Measurements from ENCODE around the gene PCBD1. TPM values are rescaled to one million over a fixed set of nuclear protein-coding genes. Genes with fewer than 3 reads are reported as not detected.

PCBD1 gene
- total RNA-seq, 2 experiments from 2014 or later: 4.7 to 4.8 TPM

DNA sequence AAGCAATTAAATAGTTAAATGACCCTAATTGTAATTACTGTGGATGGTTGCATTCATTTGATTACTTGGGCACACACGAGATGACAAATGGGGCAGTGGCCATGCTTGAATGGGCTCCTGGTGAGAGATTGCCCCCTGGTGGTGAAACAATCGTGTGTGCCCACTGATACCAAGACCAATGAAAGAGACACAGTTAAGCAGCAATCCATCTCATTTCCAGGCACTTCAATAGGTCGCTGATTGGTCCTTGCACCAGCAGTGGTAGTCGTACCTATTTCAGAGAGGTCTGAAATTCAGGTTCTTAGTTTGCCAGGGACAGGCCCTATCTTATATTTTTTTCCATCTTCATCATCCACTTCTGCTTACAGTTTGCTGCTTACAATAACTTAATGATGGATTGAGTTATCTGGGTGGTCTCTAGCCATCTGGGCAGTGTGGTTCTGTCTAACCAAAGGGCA lies 8.3 kb downstream of the PCBD1 start:
- DNase-seq (peak; percentile 53 to 87 (median 66)), ATAC-seq (ENCODE audit: poor library complexity) (peak; percentile 96)
- no peaks in the 10 kb centered on the region for H3K27me3 Mint-ChIP-seq
- H3K36me3 Mint-ChIP-seq (ENCODE audit: low read depth): peaks cover 48% of the 10 kb centered on the region
- Histone ChIP-seq H3K4me3 (ENCODE audit: low read length) (no peak overlapping the region), H3K36me3 (ENCODE audit: insufficient read depth, low read length) (peaks cover 2% of the 10 kb centered on the region), H3K4me1 (ENCODE audit: insufficient read depth, low read length) (no peaks in the 10 kb centered on the region), H3K9me3 (ENCODE audit: control insufficient read depth in 1 of 2, insufficient read depth in 1 of 2, low read length in 2 of 2) (no peaks in the 10 kb centered on the region), H3K27me3 (ENCODE audit: control insufficient read depth in 1 of 2, insufficient read depth in 2 of 2, low read length in 2 of 2) (no peaks in the 10 kb centered on the region), H3K27ac (ENCODE audit: low read depth in 1 of 2, low read length in 2 of 2) (no peak overlapping the region)
- peaks cover 4% of the 10 kb centered on the region for H3K4me1 Mint-ChIP-seq (ENCODE audit: low read depth)
- TF ChIP-seq, protein P1, sequence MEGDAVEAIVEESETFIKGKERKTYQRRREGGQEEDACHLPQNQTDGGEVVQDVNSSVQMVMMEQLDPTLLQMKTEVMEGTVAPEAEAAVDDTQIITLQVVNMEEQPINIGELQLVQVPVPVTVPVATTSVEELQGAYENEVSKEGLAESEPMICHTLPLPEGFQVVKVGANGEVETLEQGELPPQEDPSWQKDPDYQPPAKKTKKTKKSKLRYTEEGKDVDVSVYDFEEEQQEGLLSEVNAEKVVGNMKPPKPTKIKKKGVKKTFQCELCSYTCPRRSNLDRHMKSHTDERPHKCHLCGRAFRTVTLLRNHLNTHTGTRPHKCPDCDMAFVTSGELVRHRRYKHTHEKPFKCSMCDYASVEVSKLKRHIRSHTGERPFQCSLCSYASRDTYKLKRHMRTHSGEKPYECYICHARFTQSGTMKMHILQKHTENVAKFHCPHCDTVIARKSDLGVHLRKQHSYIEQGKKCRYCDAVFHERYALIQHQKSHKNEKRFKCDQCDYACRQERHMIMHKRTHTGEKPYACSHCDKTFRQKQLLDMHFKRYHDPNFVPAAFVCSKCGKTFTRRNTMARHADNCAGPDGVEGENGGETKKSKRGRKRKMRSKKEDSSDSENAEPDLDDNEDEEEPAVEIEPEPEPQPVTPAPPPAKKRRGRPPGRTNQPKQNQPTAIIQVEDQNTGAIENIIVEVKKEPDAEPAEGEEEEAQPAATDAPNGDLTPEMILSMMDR (IDR thresholded peaks at IDR 0.05): peak; percentile 95
- no peak overlapping the region for H3K27ac Mint-ChIP-seq
- ChIA-PET CTCF (interaction anchor here (0.8 to 1.6 kb wide), 2 partner anchors 64 to 418 kb away, joined by 3 to 6 read pairs; partner anchors contain the start of gene SGPL1), POLR2A (no interaction called here)
- no peaks in the 10 kb centered on the region for H3K9me3 Mint-ChIP-seq
- intact Hi-C loops (cut with DNase I, micrococcal nuclease): loop anchor here (1.0 to 5.0 kb wide), 4 partner anchors 65 to 663 kb away; partner anchors contain the start of gene SGPL1 (in 2 of the 2)
- no peak overlapping the region for H3K4me3 Mint-ChIP-seq

DNA sequence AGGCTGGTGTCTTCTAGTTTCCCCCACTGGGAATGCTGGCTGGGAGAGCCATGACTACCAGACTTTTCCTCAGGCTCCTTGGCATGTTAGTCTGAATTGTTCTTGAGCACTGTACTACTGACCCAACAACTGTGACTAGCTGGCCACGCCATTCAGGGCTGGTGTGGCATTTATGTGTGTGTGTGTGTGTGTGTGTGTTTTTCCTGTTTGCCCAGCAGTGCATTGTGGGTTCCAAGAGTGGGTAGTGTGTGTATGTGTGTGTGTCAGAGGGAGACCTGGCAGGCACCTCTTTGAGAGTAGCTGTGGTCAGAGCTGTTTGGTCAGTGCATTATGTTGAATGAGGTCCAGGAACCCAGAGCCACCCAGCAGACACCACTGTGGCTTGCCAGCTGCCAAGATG lies 9.2 kb downstream of the PCBD1 start:
- intact Hi-C loops (cut with DNase I, micrococcal nuclease): loop anchor here (1.0 to 5.0 kb wide), 3 partner anchors 122 to 418 kb away; no protein-coding TSS in a partner anchor
- Mint-ChIP-seq H3K36me3 (ENCODE audit: low read depth) (peaks cover 46% of the 10 kb centered on the region), H3K27ac (no peak overlapping the region), H3K9me3 (no peaks in the 10 kb centered on the region), H3K4me3 (no peak overlapping the region), H3K4me1 (ENCODE audit: low read depth) (peaks cover 4% of the 10 kb centered on the region), H3K27me3 (no peaks in the 10 kb centered on the region)
- Histone ChIP-seq H3K4me3 (ENCODE audit: low read length) (no peak overlapping the region), H3K4me1 (ENCODE audit: insufficient read depth, low read length) (no peaks in the 10 kb centered on the region), H3K27ac (ENCODE audit: low read depth in 1 of 2, low read length in 2 of 2) (no peak overlapping the region), H3K27me3 (ENCODE audit: control insufficient read depth in 1 of 2, insufficient read depth in 2 of 2, low read length in 2 of 2) (no peaks in the 10 kb centered on the region), H3K9me3 (ENCODE audit: control insufficient read depth in 1 of 2, insufficient read depth in 1 of 2, low read length in 2 of 2) (no peaks in the 10 kb centered on the region), H3K36me3 (ENCODE audit: insufficient read depth, low read length) (peaks cover 2% of the 10 kb centered on the region)
- ATAC-seq (ENCODE audit: poor library complexity) (no peak), DNase-seq (no peak)
- POLR2A ChIA-PET: interaction anchor here (0.8 kb wide), 1 partner anchor 63 kb away, joined by 3 read pairs; no protein-coding TSS in a partner anchor
- TF ChIP-seq, protein P1 (IDR thresholded peaks at IDR 0.05): no peak
- CTCF ChIA-PET: interaction anchor here (0.8 to 1.6 kb wide), 2 partner anchors 63 to 417 kb away, joined by 3 to 6 read pairs; partner anchors contain the start of gene SGPL1

DNA sequence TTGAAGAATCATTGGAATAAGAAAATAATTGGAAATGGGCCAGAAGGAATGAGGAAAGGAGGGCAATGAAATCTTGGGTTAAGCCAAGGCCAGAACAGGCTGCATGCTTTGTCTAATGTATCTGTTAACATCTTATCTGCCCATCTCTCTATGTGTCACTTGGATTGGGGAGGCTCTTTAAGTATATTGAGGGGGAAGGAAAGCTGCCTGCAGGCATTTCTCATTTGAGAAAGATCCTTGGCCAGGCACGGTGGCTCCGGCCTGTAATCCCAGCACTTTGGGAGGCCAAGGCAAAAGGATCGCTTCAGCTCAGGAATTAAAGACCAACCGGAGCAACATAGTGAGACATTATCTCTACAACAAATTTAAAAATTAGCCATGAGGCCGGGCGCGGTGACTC lies 14.3 kb downstream of the PCBD1 start:
- TF ChIP-seq, protein P1 (IDR thresholded peaks at IDR 0.05): no peak
- intact Hi-C loops (cut with DNase I, micrococcal nuclease): no loop called here
- ATAC-seq (ENCODE audit: poor library complexity) (no peak), DNase-seq (no peak)
- H3K36me3 Mint-ChIP-seq (ENCODE audit: low read depth): peaks cover 85% of the 10 kb centered on the region
- POLR2A ChIA-PET: no interaction called here
- no peaks in the 10 kb centered on the region for H3K27me3 Mint-ChIP-seq
- Histone ChIP-seq H3K9me3 (ENCODE audit: control insufficient read depth in 1 of 2, insufficient read depth in 1 of 2, low read length in 2 of 2) (no peaks in the 10 kb centered on the region), H3K36me3 (ENCODE audit: insufficient read depth, low read length) (peaks cover 31% of the 10 kb centered on the region), H3K4me3 (ENCODE audit: low read length) (no peak overlapping the region), H3K27ac (ENCODE audit: low read depth in 1 of 2, low read length in 2 of 2) (no peak overlapping the region), H3K4me1 (ENCODE audit: insufficient read depth, low read length) (no peaks in the 10 kb centered on the region), H3K27me3 (ENCODE audit: control insufficient read depth in 1 of 2, insufficient read depth in 2 of 2, low read length in 2 of 2) (no peaks in the 10 kb centered on the region)
- no peak overlapping the region for H3K27ac Mint-ChIP-seq
- CTCF ChIA-PET: no interaction called here
- H3K9me3 Mint-ChIP-seq: no peaks in the 10 kb centered on the region
- no peak overlapping the region for H3K4me3 Mint-ChIP-seq
- H3K4me1 Mint-ChIP-seq (ENCODE audit: low read depth): no peaks in the 10 kb centered on the region

Data from CD4-positive, alpha-beta T cell (primary cell).